AG10803 (cell line): ENCODE results near the gene MAP3K4.
"Not testable (repeated sequence)": the region's sequence is repeated elsewhere in the genome, so short reads cannot be mapped to it uniquely, and the experiment has no call there.

ENCODE experiments used
- DNase-seq: peaks from one replicate; pipeline ENCODE4 v3.0.0; 2010; ENCODE audit warnings: low read depth
- H3K4me3 ChIP-seq: 2 replicates; pipeline ENCODE4 v1.5.1; 2011; ENCODE audit warnings: mild to moderate bottlenecking, low read length, control low read depth
- TF ChIP-seq, protein P1 (sequence below): conservative IDR thresholded peaks from 2 replicates; pipeline ENCODE4 v1.5.1; 2011; ENCODE audit warnings: mild to moderate bottlenecking, low read length, control low read depth, inconsistent platforms

Gene MAP3K4

DNA sequence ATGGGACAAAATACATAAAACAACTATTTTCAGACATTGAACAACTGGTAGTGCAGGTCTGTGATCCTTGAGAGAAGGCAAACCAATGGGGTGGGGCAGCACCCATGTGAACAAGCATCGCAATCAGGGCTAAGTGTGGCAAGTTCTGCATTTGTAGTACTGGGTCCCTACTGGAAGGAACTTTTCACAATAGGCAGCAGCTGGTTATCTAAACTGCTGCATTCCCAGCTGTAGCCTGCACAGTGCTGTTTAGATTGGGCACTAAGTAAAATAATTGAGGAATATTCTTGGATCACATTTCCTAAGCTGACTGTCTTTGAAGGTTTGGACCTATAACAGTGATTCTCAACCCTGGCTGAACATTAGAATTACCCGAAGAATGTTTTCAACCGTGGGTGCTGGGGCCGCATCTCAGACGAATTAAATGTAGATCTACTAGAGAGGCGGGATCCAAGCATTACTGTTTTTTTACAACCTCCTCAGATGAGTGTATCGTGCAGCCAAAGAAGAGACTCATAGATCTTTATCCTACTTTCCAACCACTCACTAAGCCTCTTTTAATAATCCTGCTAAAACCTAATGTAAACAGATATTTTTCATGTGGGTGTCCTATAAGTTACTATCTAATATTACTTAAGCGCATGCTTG is 12.4 kb upstream of the MAP3K4 start:
- DNase-seq = peak; percentile 71
- TF ChIP-seq, protein P1, sequence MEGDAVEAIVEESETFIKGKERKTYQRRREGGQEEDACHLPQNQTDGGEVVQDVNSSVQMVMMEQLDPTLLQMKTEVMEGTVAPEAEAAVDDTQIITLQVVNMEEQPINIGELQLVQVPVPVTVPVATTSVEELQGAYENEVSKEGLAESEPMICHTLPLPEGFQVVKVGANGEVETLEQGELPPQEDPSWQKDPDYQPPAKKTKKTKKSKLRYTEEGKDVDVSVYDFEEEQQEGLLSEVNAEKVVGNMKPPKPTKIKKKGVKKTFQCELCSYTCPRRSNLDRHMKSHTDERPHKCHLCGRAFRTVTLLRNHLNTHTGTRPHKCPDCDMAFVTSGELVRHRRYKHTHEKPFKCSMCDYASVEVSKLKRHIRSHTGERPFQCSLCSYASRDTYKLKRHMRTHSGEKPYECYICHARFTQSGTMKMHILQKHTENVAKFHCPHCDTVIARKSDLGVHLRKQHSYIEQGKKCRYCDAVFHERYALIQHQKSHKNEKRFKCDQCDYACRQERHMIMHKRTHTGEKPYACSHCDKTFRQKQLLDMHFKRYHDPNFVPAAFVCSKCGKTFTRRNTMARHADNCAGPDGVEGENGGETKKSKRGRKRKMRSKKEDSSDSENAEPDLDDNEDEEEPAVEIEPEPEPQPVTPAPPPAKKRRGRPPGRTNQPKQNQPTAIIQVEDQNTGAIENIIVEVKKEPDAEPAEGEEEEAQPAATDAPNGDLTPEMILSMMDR = peak; percentile 50
- no peak overlapping the region for H3K4me3 ChIP-seq

DNA sequence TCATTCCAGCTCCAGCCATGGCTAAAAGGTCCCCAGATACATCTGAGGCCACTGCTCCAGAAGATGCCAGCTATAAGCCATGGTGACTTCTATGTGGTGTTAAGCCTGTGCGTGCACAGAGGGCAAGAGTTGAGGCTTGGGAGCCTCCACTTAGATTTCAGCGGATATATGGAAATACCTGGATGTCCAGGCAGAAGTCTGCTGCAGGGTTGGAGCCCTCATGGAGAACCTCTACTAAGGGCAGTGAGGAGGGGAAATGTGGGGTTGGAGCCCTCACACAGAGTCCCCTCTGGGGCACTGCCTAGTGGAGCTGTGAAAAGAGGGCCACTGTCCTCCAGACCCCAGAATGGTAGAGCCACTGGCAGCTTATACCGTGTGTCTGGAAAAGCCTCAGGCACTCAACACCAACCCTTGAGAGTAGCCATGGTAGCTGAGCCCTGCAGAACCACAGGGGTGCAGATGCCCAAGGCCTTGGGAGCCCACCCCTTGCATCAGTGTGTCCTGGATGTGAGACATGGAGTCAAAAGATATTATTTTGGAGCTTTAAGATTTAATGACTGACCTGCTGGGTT is 8.1 kb upstream of the MAP3K4 start:
- not testable (repeated sequence) for DNase-seq, H3K4me3 ChIP-seq

- H3K4me3 ChIP-seq = no peak overlapping the region
- DNase-seq = no peak
- TF ChIP-seq, protein P1 = no peak
These were observed 4.7 kb upstream of the MAP3K4 start for GRCh38 chr6:160986851-160987250.

- DNase-seq = no peak
- TF ChIP-seq, protein P1 = no peak
- no peak overlapping the region for H3K4me3 ChIP-seq
These were observed 4.3 kb upstream of the MAP3K4 start for GRCh38 chr6:160987265-160987664.

- TF ChIP-seq, protein P1 = no peak
- H3K4me3 ChIP-seq = peak overlapping the region; percentile 84
- DNase-seq = no peak
These were observed 643 bp upstream of the MAP3K4 start for GRCh38 chr6:160990847-160991405.

DNA sequence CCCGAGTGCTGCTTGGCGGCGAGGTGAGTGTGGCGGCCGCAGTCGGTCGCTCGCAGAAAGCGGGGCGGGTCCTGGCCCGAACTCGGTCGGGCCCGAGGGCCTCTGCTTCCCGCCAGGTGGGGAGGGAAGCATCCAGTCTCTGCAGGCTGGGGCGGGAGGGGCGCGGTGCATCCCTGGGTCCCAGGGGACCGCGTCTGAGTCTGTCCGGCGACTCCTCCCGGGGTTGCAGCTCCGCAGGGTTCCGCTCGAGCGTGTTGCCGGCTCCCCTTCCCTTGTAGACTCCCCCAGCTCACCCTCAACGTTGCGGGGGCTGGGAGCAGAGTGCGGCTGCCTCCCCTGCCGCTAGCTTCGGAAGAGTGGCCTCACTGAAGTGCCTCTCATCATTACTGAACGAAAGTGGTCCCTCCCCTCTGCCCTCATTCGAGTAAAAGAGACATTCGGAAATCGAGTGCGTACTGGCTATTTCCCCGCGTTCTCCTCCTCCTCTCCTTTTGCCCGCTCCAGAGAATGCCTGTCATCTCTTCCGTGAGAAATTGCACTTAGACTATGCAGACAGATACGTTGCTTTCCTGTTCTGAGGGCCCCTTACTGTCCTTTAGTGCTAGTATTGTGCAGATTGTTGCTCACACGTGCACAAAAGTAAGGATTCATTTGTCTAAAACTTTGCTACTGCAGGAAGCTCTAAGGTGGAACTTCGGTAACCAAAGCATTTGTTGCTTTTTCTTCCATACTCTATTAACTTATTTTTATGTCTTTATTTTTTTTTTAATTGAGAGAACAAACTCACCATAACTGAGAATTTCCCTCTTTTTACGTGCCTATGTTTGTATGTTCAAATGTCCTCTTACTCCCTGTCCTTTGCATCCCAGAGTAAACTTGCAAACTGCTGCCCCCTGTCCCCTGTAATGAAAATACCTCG is 751 bp downstream of the MAP3K4 start:
- TF ChIP-seq, protein P1 = peak; percentile 84
- H3K4me3 ChIP-seq = peak overlapping the region; percentile 84
- peak; percentile 80 for DNase-seq

DNA sequence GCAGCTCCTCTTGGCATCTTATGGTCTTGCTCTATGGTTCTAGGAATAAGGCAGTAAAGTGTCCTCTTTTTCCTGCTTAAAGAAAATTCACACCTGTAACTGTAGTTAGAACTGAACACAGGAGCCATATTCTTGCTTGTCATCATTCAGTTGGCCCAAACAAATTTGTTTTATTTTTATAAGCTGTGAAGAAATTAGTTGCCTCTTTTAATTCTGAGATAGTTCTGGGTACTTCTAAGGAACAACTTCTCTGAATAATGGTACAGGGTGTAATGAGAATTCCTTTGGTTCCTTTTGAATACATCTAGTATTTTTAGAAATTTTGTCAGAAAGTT is 1.4 kb downstream of the MAP3K4 start:
- TF ChIP-seq, protein P1 = no peak
- no peak for DNase-seq
- H3K4me3 ChIP-seq = peak overlapping the region; percentile 84
